H1 (cell line): ENCODE measurements around the gene RNF212. TPM values are rescaled to one million over a fixed set of nuclear protein-coding genes. Genes with fewer than 3 reads are reported as not detected.

ENCODE experiments used
- CTCF ChIA-PET: fragments of 300-600 bp; sonication (Branson Sonifier 250); formaldehyde crosslinking; loops from one replicate; lab custom pipeline; 2021; ENCODE audit not compliant: partially characterized antibody; lab: Charles Lee
- POLR2A ChIA-PET: fragments of 300-600 bp; sonication (Branson Sonifier 250); formaldehyde crosslinking; loops from one replicate; lab custom pipeline; 2021; ENCODE audit warnings: inconsistent platforms; ENCODE audit not compliant: partially characterized antibody; lab: Charles Lee
- DNase-seq, 2 experiments: peaks; one replicate each; pipeline versions ENCODE4 v3.0.0 to v3.0.0-alpha.2; 2010 to 2022; ENCODE audit warnings: low spot score in 2 of 2, low read depth in 1 of 2, mixed read lengths in 1 of 2
- FAIRE-seq: peaks from 2 replicates; lab custom pipeline; 2011; peaks lifted over from hg19 to GRCh38; lab: Jason Lieb, UNC
- H2AFZ ChIP-seq: 2 replicates; pipeline ENCODE4 v1.8.1; 2012; ENCODE audit warnings: low read length, inconsistent platforms
- H2AK5ac ChIP-seq: 2 replicates; pipeline ENCODE4 v1.6.1; 2013; ENCODE audit warnings: low read depth, low read length
- H2BK120ac ChIP-seq: replicated peaks from 2 replicates; pipeline ENCODE3; 2013; ENCODE audit warnings: low read depth, low read length, inconsistent platforms
- H2BK12ac ChIP-seq: 2 replicates; pipeline ENCODE4 v1.6.1; 2013; ENCODE audit warnings: low read depth, low read length
- H2BK15ac ChIP-seq: 2 replicates; pipeline ENCODE4 v1.6.1; 2013; ENCODE audit warnings: low read length
- H2BK20ac ChIP-seq: 2 replicates; pipeline ENCODE4 v1.6.1; 2013; ENCODE audit warnings: low read length
- H2BK5ac ChIP-seq: 2 replicates; pipeline ENCODE4 v1.6.1; 2013; ENCODE audit warnings: low read depth, low read length
- H3K14ac ChIP-seq: 2 replicates; pipeline ENCODE4 v1.6.1; 2013; ENCODE audit warnings: inconsistent platforms; ENCODE audit not compliant: insufficient read length
- H3K18ac ChIP-seq: 2 replicates; pipeline ENCODE4 v1.6.1; 2013; ENCODE audit warnings: low read length; ENCODE audit errors: extremely low read depth
- H3K23ac ChIP-seq: 2 replicates; pipeline ENCODE4 v1.6.1; 2013; ENCODE audit warnings: inconsistent platforms; ENCODE audit not compliant: insufficient read length
- H3K23me2 ChIP-seq: 2 replicates; pipeline ENCODE4 v1.6.1; 2013; ENCODE audit warnings: low read depth, low read length
- H3K27ac ChIP-seq: 2 replicates; pipeline ENCODE4 v1.6.1; 2011; ENCODE audit warnings: low read depth, low read length, inconsistent platforms
- H3K27me3 ChIP-seq, 4 experiments: replicated peaks in 1 of 4; 1 replicate in 1 of 4; 2 replicates in 3 of 4; pipeline versions ENCODE4 v1.6.1 to v1.8.1; 2011 to 2013; ENCODE audit warnings: low read length in 3 of 4, mild to moderate bottlenecking in 3 of 4, inconsistent platforms in 2 of 4, mixed read lengths in 2 of 4, moderate library complexity in 1 of 4; ENCODE audit not compliant: control insufficient read depth in 3 of 4, insufficient read depth in 3 of 4; ENCODE audit errors: extremely low read depth in 1 of 4
- H3K36me3 ChIP-seq, 4 experiments: 2 replicates each; pipeline versions ENCODE4 v1.6.1 to v1.8.1; 2011 to 2013; ENCODE audit warnings: mild to moderate bottlenecking in 4 of 4, low read length in 3 of 4, moderate library complexity in 2 of 4, control low read depth in 1 of 4, inconsistent platforms in 1 of 4; ENCODE audit not compliant: insufficient read depth in 4 of 4, control insufficient read depth in 2 of 4
- H3K4ac ChIP-seq: replicated peaks from 2 replicates; pipeline ENCODE3; 2013; ENCODE audit warnings: low read length, low read depth, mixed read lengths, inconsistent platforms; ENCODE audit not compliant: insufficient read length
- H3K4me1 ChIP-seq, 4 experiments: replicated peaks in 1 of 4; 1 replicate in 1 of 4; 2 replicates in 3 of 4; pipeline versions ENCODE4 v1.6.1 to v1.8.1; 2011 to 2013; ENCODE audit warnings: low read length in 3 of 4, inconsistent platforms in 2 of 4, mixed read lengths in 1 of 4; ENCODE audit not compliant: insufficient read depth in 4 of 4, control insufficient read depth in 3 of 4
- H3K4me2 ChIP-seq, 2 experiments: 2 replicates each; pipeline versions ENCODE4 v1.6.1 to v1.8.1; 2011 to 2013; ENCODE audit warnings: low read depth in 2 of 2, low read length in 2 of 2, control low read depth in 1 of 2, inconsistent platforms in 1 of 2, mild to moderate bottlenecking in 1 of 2; ENCODE audit not compliant: insufficient read depth in 1 of 2
- H3K4me3 ChIP-seq, 4 experiments: fragments of 200-600, 300-600 bp in 1 of 4; sonication (generic), shearing (Covaris generic), sonication (Bioruptor Twin) in 1 of 4; 2 replicates each; pipeline versions ENCODE4 v1.5.1 to v1.8.1; 2011 to 2016; ENCODE audit warnings: low read length in 4 of 4, low read depth in 3 of 4, control low read depth in 2 of 4, inconsistent platforms in 2 of 4, mild to moderate bottlenecking in 2 of 4, mixed read lengths in 1 of 4, moderate library complexity in 1 of 4; ENCODE audit not compliant: insufficient read depth in 2 of 4; ENCODE audit errors: extremely low read depth in 1 of 4
- H3K56ac ChIP-seq: replicated peaks from 2 replicates; pipeline ENCODE3; 2013; ENCODE audit warnings: low read depth, mild to moderate bottlenecking, mixed read lengths, low read length, inconsistent platforms; ENCODE audit not compliant: insufficient read length
- H3K79me1 ChIP-seq: 2 replicates; pipeline ENCODE4 v1.6.1; 2013; ENCODE audit warnings: low read depth, low read length, control low read depth
- H3K79me2 ChIP-seq, 2 experiments: 2 replicates each; pipeline versions ENCODE4 v1.6.1 to v1.8.1; 2012 to 2013; ENCODE audit warnings: low read length in 2 of 2, mild to moderate bottlenecking in 2 of 2, inconsistent platforms in 1 of 2; ENCODE audit not compliant: insufficient read depth in 2 of 2, control insufficient read depth in 1 of 2
- H3K9ac ChIP-seq, 4 experiments: replicated peaks in 1 of 4; 1 replicate in 1 of 4; 2 replicates in 3 of 4; pipeline versions ENCODE4 v1.6.1 to v1.8.1; 2011 to 2013; ENCODE audit warnings: low read depth in 3 of 4, low read length in 3 of 4, control low read depth in 2 of 4, mild to moderate bottlenecking in 2 of 4, moderate library complexity in 2 of 4, inconsistent platforms in 1 of 4; ENCODE audit errors: extremely low read depth in 1 of 4
- H3K9me3 ChIP-seq, 2 experiments: 2 replicates each; pipeline versions ENCODE4 v1.6.1 to v1.8.1; 2012 to 2013; ENCODE audit warnings: mild to moderate bottlenecking in 2 of 2, moderate library complexity in 2 of 2, control low read depth in 1 of 2, inconsistent platforms in 1 of 2, low read depth in 1 of 2, low read length in 1 of 2, mixed read lengths in 1 of 2; ENCODE audit not compliant: insufficient read depth in 2 of 2
- H4K20me1 ChIP-seq, 2 experiments: replicated peaks in 1 of 2; 2 replicates each; pipeline versions ENCODE3 to v1.8.1; 2011 to 2013; ENCODE audit warnings: inconsistent platforms in 2 of 2, low read length in 2 of 2, mild to moderate bottlenecking in 1 of 2; ENCODE audit not compliant: insufficient read depth in 2 of 2, control insufficient read depth in 1 of 2
- H4K5ac ChIP-seq: 2 replicates; pipeline ENCODE4 v1.6.1; 2013; ENCODE audit warnings: low read length, low read depth, mixed read lengths, inconsistent platforms; ENCODE audit not compliant: insufficient read length
- H4K8ac ChIP-seq: 2 replicates; pipeline ENCODE4 v1.8.0; 2013; ENCODE audit warnings: mild to moderate bottlenecking, moderate library complexity, low read length, inconsistent platforms; ENCODE audit not compliant: insufficient read depth; ENCODE audit errors: extremely low read depth
- H4K91ac ChIP-seq: replicated peaks from 2 replicates; pipeline ENCODE3; 2013; ENCODE audit warnings: low read length, mixed read lengths, inconsistent platforms; ENCODE audit not compliant: insufficient read length
- BCL11A ChIP-seq, 2 experiments: IDR thresholded peaks; one replicate each; pipeline ENCODE4 v1.6.1; 2011; ENCODE audit warnings: low read depth in 2 of 2, low read length in 2 of 2, mild to moderate bottlenecking in 2 of 2
- CTCF ChIP-seq, 3 experiments: IDR thresholded peaks; 1 replicate in 2 of 3; 2 replicates in 1 of 3; pipeline versions ENCODE4 v1.5.1 to v1.6.1; 2011; ENCODE audit warnings: low read length in 3 of 3, mild to moderate bottlenecking in 3 of 3, inconsistent platforms in 2 of 3, low read depth in 1 of 3, moderate library complexity in 1 of 3; ENCODE audit not compliant: insufficient read depth in 1 of 3; ENCODE audit errors: control extremely low read depth in 1 of 3
- EP300 ChIP-seq, 2 experiments: IDR thresholded peaks; 1 replicate in 1 of 2; 2 replicates in 1 of 2; pipeline ENCODE4 v1.6.1; 2011 to 2012; ENCODE audit warnings: low read depth in 2 of 2, low read length in 2 of 2, mild to moderate bottlenecking in 2 of 2, borderline replicate concordance in 1 of 2, inconsistent platforms in 1 of 2, moderate library complexity in 1 of 2
- JUN ChIP-seq: IDR thresholded peaks from 2 replicates; pipeline ENCODE4 v1.6.1; 2011; ENCODE audit warnings: low read depth, mild to moderate bottlenecking, improper control_type of control experiment, low read length
- KDM5A ChIP-seq: fragments of 200-600 bp; IDR thresholded peaks from 2 replicates; pipeline ENCODE4 v1.7.1; 2012; ENCODE audit warnings: mild to moderate bottlenecking, low read length, inconsistent platforms, mixed read lengths
- POLR2A ChIP-seq, 2 experiments: IDR thresholded peaks; 1 replicate in 1 of 2; 2 replicates in 1 of 2; pipeline ENCODE4 v1.6.1; 2011; ENCODE audit warnings: low read depth in 2 of 2, low read length in 2 of 2, mild to moderate bottlenecking in 2 of 2; ENCODE audit errors: control extremely low read depth in 1 of 2
- POLR2AphosphoS5 ChIP-seq: IDR thresholded peaks from 2 replicates; pipeline ENCODE4 v1.6.1; 2011; ENCODE audit warnings: low read depth, low read length
- RAD21 ChIP-seq, 2 experiments: IDR thresholded peaks in 1 of 2; conservative IDR thresholded peaks in 1 of 2; 2 replicates each; pipeline ENCODE4 v1.6.1; 2011; ENCODE audit warnings: low read depth in 2 of 2, low read length in 2 of 2, improper control_type of control experiment in 1 of 2, inconsistent platforms in 1 of 2, mild to moderate bottlenecking in 1 of 2, moderate library complexity in 1 of 2
- SIX5 ChIP-seq: IDR thresholded peaks from 2 replicates; pipeline ENCODE4 v1.6.1; 2011; ENCODE audit warnings: mild to moderate bottlenecking, low read depth, low read length
- SRF ChIP-seq: IDR thresholded peaks from 2 replicates; pipeline ENCODE4 v1.6.1; 2011; ENCODE audit warnings: mild to moderate bottlenecking, low read depth, low read length, moderate library complexity
- SUZ12 ChIP-seq: fragments of 200-600 bp; sonication (generic); IDR thresholded peaks from 2 replicates; pipeline ENCODE4 v1.6.1; 2012; ENCODE audit warnings: mild to moderate bottlenecking, inconsistent platforms, low read length, moderate library complexity, mixed read lengths
- TCF12 ChIP-seq: IDR thresholded peaks from 2 replicates; pipeline ENCODE4 v1.6.1; 2011; ENCODE audit warnings: low read depth, mild to moderate bottlenecking, low read length
- WGBS, 2 experiments: shearing (Covaris generic) in 1 of 2; methylation state at CpG; one replicate each; pipeline versions ENCODE4 v1.1.6 to v1.1.7; 2013 to 2015; ENCODE audit warnings: low lambda C conversion rate in 2 of 2, mixed read lengths in 2 of 2, inconsistent platforms in 1 of 2, low coverage in 1 of 2, missing lambda C conversion rate in 1 of 2; ENCODE audit not compliant: insufficient replicate concordance in 2 of 2, insufficient coverage in 1 of 2, insufficient read length in 1 of 2; ENCODE audit errors: extremely low coverage in 1 of 2, missing lambda C conversion rate in 1 of 2; 5-methylcytosine and 5-hydroxymethylcytosine counted together
- polyA plus RNA-seq, 7 experiments: library from polyadenylated mRNA; depleted of rRNA in 3 of 7; stranded (reverse) in 5 of 7; unstranded in 2 of 7; fragments of >200 nt in 5 of 7; fragments of 200-250 nt in 2 of 7; gene quantifications; 1 replicate in 5 of 7; 2 replicates in 1 of 7; 4 replicates in 1 of 7; pipeline versions ENCODE4 v1.2.1 to v1.2.3, GENCODE V29; 2011 to 2013; ENCODE audit warnings: missing spikeins in 2 of 7, mixed read lengths in 2 of 7
- total RNA-seq: library from RNA; stranded (reverse); fragmentation: NEBNext Ultra II Directional; extraction: Animal tissue kit (Norgen Biotek cat#: 25700); gene quantifications from 2 replicates; pipeline ENCODE4 v1.2.1, GENCODE V29; 2021

RNF212 gene
- total and polyA plus RNA-seq, 2 of the 8 experiments (the other 6 are each of a cell fraction or from before 2014, with no cell fraction given) = 3.4 to 5.4 TPM

GRCh38 chr4:1154126-1154522, 40.8 kb upstream of the RNF212 start:
- H3K79me1 ChIP-seq = no peaks in the 10 kb centered on the region; the same call in 1 of the 2 replicates
- H3K4me1 ChIP-seq = no peaks in the 10 kb centered on the region
- H2BK20ac ChIP-seq = no peak overlapping the region
- no peaks in the 10 kb centered on the region for H3K23me2 ChIP-seq
- H3K23ac ChIP-seq = no peak overlapping the region
- POLR2A ChIA-PET = interaction anchor here (1.5 kb wide), 1 partner anchor 18 kb away, joined by 3 read pairs; the partner anchor contains the start of gene SPON2
- no peak overlapping the region for H3K4ac ChIP-seq
- no peaks in the 10 kb centered on the region for H3K79me2 ChIP-seq
- CTCF ChIA-PET = interaction anchor here (1.1 to 2.9 kb wide), 3 partner anchors 13 to 25 kb away, joined by 4 to 15 read pairs (median 5); no protein-coding TSS in a partner anchor
- H2AK5ac ChIP-seq = no peak overlapping the region
- H3K18ac ChIP-seq = no peak overlapping the region
- H3K14ac ChIP-seq = no peak overlapping the region
- no peak overlapping the region for H3K27ac ChIP-seq
- no peak overlapping the region for H2BK15ac ChIP-seq
- peaks cover 0 to 1% of the 10 kb centered on the region in 2 experiments for H4K20me1 ChIP-seq
- DNase-seq (no peak), FAIRE-seq (no peak)
- H4K91ac ChIP-seq = no peak overlapping the region
- peaks cover 0 to 10% of the 10 kb centered on the region in 2 experiments; a peak in 1 of 4 replicates for H3K9me3 ChIP-seq
- H2BK5ac ChIP-seq = no peak overlapping the region
- H3K4me3 ChIP-seq = no peak overlapping the region
- H2BK120ac ChIP-seq = no peak overlapping the region
- WGBS, 2 experiments = 88% methylated on average over 2 of the region's 7 CpGs; no CpG with 5 or more reads in 1 of the 2 experiments
- no peak overlapping the region for H3K9ac ChIP-seq
- H3K56ac ChIP-seq = no peak overlapping the region
- no peaks in the 10 kb centered on the region; a peak in 1 of 7 replicates for H3K27me3 ChIP-seq
- no peak overlapping the region for H3K4me2 ChIP-seq
- H2BK12ac ChIP-seq = no peak overlapping the region
- H3K36me3 ChIP-seq = no peaks in the 10 kb centered on the region
- no peak overlapping the region for H4K8ac ChIP-seq
- no peak overlapping the region for H4K5ac ChIP-seq
- no peak overlapping the region for H2AFZ ChIP-seq
- TF ChIP-seq BCL11A (IDR thresholded peaks at IDR 0.05; ENCODE audit: low read depth in 2 of 2, low read length in 2 of 2) (no peak), SRF (no peak), KDM5A (no peak), JUN (no peak), TCF12 (no peak), POLR2A (IDR thresholded peaks at IDR 0.05; ENCODE audit: control extremely low read depth in 1 of 2, low read depth in 2 of 2, low read length in 2 of 2) (no peak), CTCF (IDR thresholded peaks at IDR 0.05; ENCODE audit: control extremely low read depth in 1 of 3, insufficient read depth in 1 of 3, low read depth in 1 of 3, low read length in 3 of 3) (no peak), RAD21 (IDR thresholded peaks at IDR 0.05 in 1 of 2, conservative IDR thresholded peaks at IDR 0.05 in 1 of 2; ENCODE audit: low read depth in 2 of 2, low read length in 2 of 2) (no peak), SIX5 (no peak), EP300 (IDR thresholded peaks at IDR 0.05; ENCODE audit: borderline replicate concordance in 1 of 2, low read depth in 2 of 2, low read length in 2 of 2) (no peak), SUZ12 (no peak), POLR2AphosphoS5 (no peak)
